ENCODE data around the gene RARB. TPM values are rescaled to one million over a fixed set of nuclear protein-coding genes. Genes with fewer than 3 reads are reported as not detected.

The RARB gene
- total RNA-seq, 2 donors from 2014 or later = 21.5 to 21.9 TPM

DNA sequence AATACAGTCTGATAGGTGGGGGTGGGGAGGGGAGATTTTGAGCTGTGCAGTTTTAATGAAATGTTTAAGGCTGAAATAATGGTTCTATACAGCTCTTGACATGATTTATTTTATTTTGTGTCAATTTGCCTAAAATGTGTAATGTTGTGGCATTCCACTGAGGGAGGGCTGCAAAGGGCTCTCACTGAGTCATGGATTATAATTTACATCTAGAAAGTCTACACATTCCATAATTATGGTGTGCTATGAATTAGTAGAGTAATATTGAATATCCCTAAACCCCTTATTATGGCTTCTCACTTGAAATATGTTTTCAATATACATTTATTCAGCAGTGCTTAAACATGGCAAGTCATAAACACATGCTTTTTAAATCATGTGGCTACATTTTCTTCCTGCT, 103.9 kb downstream of the RARB start:
- Histone ChIP-seq H3K4me3 (ENCODE audit: low read length) (peak overlapping the region; percentile 58), H3K9me3 (ENCODE audit: control insufficient read depth, low read length) (peaks cover 47% of the 10 kb centered on the region), H3K36me3 (ENCODE audit: control insufficient read depth, insufficient read depth, low read length) (peaks cover 55% of the 10 kb centered on the region), H3K9ac (ENCODE audit: extremely low read depth, low read length, poor library complexity, severe bottlenecking) (no peak overlapping the region), H3K27ac (ENCODE audit: low read depth, low read length) (no peak overlapping the region), H3K27me3 (ENCODE audit: control insufficient read depth, insufficient read depth, low read length, poor library complexity, severe bottlenecking) (no peaks in the 10 kb centered on the region), H3K4me1 (ENCODE audit: control insufficient read depth, insufficient read depth, low read length) (peaks cover 3% of the 10 kb centered on the region)
- peaks cover 61% of the 10 kb centered on the region for H3K36me3 Mint-ChIP-seq (ENCODE audit: low read depth)
- H3K27ac Mint-ChIP-seq = no peak overlapping the region
- H3K27me3 Mint-ChIP-seq (ENCODE audit: insufficient read depth) = no peaks in the 10 kb centered on the region
- H3K9me3 Mint-ChIP-seq = peaks cover 32% of the 10 kb centered on the region
- DNase-seq = no peak
- peaks cover 30% of the 10 kb centered on the region for H3K4me1 Mint-ChIP-seq
- TF ChIP-seq, protein P1, sequence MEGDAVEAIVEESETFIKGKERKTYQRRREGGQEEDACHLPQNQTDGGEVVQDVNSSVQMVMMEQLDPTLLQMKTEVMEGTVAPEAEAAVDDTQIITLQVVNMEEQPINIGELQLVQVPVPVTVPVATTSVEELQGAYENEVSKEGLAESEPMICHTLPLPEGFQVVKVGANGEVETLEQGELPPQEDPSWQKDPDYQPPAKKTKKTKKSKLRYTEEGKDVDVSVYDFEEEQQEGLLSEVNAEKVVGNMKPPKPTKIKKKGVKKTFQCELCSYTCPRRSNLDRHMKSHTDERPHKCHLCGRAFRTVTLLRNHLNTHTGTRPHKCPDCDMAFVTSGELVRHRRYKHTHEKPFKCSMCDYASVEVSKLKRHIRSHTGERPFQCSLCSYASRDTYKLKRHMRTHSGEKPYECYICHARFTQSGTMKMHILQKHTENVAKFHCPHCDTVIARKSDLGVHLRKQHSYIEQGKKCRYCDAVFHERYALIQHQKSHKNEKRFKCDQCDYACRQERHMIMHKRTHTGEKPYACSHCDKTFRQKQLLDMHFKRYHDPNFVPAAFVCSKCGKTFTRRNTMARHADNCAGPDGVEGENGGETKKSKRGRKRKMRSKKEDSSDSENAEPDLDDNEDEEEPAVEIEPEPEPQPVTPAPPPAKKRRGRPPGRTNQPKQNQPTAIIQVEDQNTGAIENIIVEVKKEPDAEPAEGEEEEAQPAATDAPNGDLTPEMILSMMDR (conservative IDR thresholded peaks at IDR 0.05) = no peak
- no peak overlapping the region for H3K4me3 Mint-ChIP-seq

DNA sequence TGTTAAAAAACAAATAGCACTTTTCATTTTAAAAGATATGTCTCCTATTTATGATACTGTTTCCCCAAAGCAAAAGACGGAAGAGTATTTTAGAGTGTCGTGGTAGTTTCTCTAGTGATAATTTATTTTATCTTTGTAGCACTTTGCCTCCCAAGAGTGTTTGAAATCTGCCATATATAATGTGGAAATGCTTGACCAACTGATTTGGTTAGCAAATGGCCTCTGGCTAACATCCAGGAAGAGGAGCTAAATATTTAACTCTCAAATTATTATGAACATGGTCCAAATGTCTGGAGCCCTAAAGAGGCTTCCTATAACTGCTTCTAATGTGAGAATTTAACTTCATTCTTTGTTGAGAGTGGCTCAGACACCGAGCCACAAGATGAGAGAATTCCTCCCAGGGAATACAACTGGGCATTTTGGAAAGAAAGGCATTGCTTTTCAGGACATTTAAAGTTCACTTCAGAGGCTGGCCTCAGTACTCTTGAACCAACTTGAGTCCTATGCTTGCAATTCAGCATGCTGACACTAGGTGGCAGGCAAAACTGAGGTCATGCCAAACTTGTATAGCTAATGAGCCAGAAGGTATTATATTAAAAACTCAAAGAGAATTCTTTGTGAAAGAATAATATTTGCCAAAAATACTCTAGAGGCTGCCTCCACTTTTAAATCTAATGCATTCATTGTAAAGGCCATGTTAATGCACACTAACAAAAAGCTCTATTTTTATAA, 104.5 kb downstream of the RARB start:
- TF ChIP-seq, protein P1 (conservative IDR thresholded peaks at IDR 0.05) = peak; percentile 89
- peaks cover 61% of the 10 kb centered on the region for H3K36me3 Mint-ChIP-seq (ENCODE audit: low read depth)
- Histone ChIP-seq H3K36me3 (ENCODE audit: control insufficient read depth, insufficient read depth, low read length) (peaks cover 55% of the 10 kb centered on the region), H3K9me3 (ENCODE audit: control insufficient read depth, low read length) (peaks cover 47% of the 10 kb centered on the region), H3K4me1 (ENCODE audit: control insufficient read depth, insufficient read depth, low read length) (no peaks in the 10 kb centered on the region), H3K9ac (ENCODE audit: extremely low read depth, low read length, poor library complexity, severe bottlenecking) (no peak overlapping the region), H3K27me3 (ENCODE audit: control insufficient read depth, insufficient read depth, low read length, poor library complexity, severe bottlenecking) (no peaks in the 10 kb centered on the region), H3K27ac (ENCODE audit: low read depth, low read length) (no peak overlapping the region), H3K4me3 (ENCODE audit: low read length) (peak overlapping the region; percentile 58)
- 93 to 95% methylated on average over 3 of the region's 3 CpGs for WGBS, 2 experiments (ENCODE audit: insufficient coverage in 1 of 2, insufficient read length in 1 of 2)
- H3K4me1 Mint-ChIP-seq = peaks cover 24% of the 10 kb centered on the region
- no peak overlapping the region for H3K4me3 Mint-ChIP-seq
- no peaks in the 10 kb centered on the region for H3K27me3 Mint-ChIP-seq (ENCODE audit: insufficient read depth)
- DNase-seq = peak; percentile 81
- H3K9me3 Mint-ChIP-seq = peaks cover 32% of the 10 kb centered on the region
- no peak overlapping the region for H3K27ac Mint-ChIP-seq

DNA sequence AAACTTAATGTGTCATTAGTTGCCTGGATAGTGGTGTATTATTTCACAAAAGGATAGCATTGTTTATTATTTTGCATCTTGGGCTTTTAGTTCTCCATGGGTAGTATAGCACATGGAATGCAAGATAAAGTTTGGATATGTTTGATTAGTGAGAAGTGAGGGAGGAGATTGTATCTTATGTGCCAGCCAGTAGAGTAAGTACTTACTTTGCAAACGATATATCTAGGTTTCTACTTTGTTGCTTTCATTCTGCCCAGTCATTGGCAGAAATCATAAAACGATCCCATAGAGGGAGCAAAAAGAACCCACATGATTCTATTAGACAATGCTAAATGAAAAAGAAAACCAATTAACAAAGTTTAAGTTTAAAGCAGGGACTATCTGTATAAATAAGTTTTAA, 105.3 kb downstream of the RARB start:
- Mint-ChIP-seq H3K9me3 (peaks cover 32% of the 10 kb centered on the region), H3K27ac (no peak overlapping the region), H3K4me1 (peaks cover 17% of the 10 kb centered on the region), H3K36me3 (ENCODE audit: low read depth) (peaks cover 53% of the 10 kb centered on the region), H3K27me3 (ENCODE audit: insufficient read depth) (no peaks in the 10 kb centered on the region), H3K4me3 (no peak overlapping the region)
- TF ChIP-seq, protein P1 (conservative IDR thresholded peaks at IDR 0.05) = no peak
- no peaks in the 10 kb centered on the region for H3K4me1 ChIP-seq (ENCODE audit: control insufficient read depth, insufficient read depth, low read length)
- no peaks in the 10 kb centered on the region for H3K27me3 ChIP-seq (ENCODE audit: control insufficient read depth, insufficient read depth, low read length, poor library complexity, severe bottlenecking)
- peaks cover 44% of the 10 kb centered on the region for H3K9me3 ChIP-seq (ENCODE audit: control insufficient read depth, low read length)
- WGBS, 2 experiments (ENCODE audit: insufficient coverage in 1 of 2, insufficient read length in 1 of 2) = 81 to 88% methylated on average over 1 to 2 of the region's 2 CpGs
- H3K4me3 ChIP-seq (ENCODE audit: low read length) = no peak overlapping the region
- H3K9ac ChIP-seq (ENCODE audit: extremely low read depth, low read length, poor library complexity, severe bottlenecking) = no peak overlapping the region
- DNase-seq = no peak
- H3K27ac ChIP-seq (ENCODE audit: low read depth, low read length) = no peak overlapping the region
- peaks cover 49% of the 10 kb centered on the region for H3K36me3 ChIP-seq (ENCODE audit: control insufficient read depth, insufficient read depth, low read length)
